CD4-positive, alpha-beta T cell treated with Interleukin-4 for 4 hours (primary cell): Measurements from ENCODE around the gene DDX1.

Experiments used
- DNase-seq: peaks from one replicate; pipeline ENCODE4 v3.0.0-alpha.2; 2020

Gene DDX1

DNA sequence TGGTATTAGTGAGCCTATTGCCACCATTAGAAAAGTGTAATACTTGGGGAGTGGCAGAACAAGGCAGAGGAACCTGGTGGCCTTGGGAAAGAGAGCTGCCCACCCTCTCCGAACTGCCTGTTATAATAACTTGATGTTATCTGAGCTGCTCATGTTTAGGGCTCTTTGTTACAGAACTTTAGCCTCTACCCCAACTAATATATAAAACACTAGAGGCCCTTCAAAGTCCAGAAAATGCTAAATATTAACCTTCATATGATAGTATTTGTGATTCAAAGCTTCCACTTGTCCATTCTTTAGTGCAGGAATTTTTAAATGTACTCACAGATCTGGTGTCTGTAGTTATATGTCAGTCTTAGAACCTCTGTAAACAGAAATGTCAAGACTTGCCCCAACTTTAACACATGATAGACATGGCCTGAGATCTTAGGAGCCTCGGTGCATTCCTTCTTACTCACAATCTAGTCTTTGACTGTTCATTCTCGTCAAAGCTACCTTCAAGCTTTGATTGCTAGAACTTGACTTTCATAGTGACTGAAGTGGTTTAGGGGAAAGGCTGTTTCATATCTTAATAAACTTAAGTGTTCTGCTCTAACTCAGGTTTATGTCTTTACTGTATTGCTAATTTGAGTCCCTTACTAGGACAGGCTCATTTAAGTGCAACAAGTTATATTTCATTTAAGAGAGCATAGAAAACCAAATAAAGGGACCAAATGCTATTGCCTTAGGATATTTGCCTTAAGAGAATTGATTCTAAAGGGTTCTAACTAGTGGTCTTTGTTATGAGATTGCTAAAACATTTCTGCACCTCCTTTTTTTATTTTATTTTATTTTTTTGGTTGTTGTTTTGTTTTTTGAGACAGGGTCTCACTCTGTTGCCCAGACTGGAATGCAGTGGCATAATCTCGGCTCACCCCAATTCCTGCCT lies 41.6 kb downstream of the DDX1 start:
- DNase-seq: no peak

DNA sequence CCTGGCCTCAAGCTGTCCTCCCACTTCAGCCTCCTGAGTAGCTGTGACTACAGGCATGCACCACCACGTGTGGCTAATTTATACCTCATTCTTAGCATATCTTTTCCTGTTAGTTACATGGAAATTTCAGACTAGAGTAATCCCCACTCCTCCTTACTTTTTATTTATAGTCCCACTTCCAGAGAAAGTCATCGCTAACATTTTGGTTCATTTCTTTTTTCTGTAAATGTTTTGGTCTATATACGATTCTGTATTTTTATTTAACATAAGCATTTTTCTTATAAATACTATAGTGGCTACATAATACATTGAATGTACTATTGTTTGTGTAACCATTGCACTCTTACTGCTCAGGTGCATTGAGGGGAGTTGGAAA lies 42.3 kb downstream of the DDX1 start:
- DNase-seq: no peak

DNA sequence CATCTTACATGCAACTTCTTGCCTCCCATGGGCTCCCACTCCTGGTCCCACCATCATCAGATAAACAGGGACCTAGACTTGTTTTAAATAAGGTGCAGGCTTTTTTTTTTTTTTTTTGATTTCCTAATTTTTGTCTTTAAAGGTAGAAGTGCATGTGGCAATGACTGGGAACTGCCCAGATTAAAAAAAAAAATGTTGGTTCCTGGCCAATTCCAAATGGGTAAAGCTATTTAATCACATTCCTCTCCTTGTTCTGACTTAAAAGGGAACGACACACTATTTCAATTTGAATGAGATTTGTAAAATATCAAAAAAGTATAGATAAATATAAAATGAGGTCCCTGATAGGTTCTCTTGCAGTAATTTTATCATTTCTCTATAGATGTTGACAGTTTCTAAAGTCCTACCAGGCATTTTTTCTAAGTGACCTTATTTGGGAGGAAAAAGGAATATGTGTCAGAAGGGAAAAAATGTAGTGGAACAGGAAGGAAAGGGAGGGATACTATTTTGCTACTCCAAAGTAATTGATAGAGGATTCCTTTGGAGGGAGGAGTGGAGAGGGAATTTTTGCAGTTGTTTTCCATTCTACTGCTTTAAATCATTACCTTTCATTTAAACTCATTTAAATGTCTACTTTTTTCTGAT lies 43.3 kb downstream of the DDX1 start:
- no peak for DNase-seq

DNA sequence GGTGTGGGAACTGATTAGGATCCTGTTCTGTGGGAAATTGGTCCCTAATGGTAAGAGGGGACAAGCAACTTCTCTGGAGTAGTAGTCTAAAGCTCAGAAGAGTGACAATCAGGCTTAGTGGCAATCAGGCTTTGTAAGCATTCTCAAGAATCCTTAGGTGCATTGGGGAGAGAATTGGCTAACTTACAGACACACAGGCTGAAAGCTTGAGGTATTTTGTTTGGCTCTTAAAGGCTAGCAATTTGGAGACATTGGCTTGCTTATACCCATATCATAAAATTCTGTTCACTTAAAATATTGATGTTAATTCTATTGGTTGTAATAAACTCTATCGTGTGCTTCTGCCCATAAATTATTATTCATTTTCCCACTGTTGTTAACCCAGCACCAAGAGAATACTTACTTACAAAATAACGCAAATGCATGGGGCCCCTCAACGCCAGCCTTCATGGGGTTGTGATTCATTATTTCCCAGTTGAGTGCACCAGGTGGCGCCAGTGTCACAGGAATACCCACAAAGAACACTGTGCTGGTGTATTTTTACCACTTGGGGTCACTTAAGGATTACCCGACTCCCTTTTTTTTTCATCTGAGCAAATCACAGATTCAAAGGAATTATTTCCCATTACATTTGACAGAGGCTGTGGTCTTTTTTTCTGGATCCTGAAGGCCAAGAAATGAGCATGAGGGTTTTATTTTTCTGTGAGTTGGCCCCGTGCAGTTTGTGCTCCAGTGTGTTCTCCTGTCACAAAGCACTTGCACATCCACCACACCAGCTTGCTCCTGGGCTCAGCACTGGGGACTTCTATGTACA lies 45.5 kb downstream of the DDX1 start:
- DNase-seq: peak; percentile 52

- no peak for DNase-seq
Measured at GRCh38 chr2:15638720-15639119, 47.1 kb downstream of the DDX1 start.

DNA sequence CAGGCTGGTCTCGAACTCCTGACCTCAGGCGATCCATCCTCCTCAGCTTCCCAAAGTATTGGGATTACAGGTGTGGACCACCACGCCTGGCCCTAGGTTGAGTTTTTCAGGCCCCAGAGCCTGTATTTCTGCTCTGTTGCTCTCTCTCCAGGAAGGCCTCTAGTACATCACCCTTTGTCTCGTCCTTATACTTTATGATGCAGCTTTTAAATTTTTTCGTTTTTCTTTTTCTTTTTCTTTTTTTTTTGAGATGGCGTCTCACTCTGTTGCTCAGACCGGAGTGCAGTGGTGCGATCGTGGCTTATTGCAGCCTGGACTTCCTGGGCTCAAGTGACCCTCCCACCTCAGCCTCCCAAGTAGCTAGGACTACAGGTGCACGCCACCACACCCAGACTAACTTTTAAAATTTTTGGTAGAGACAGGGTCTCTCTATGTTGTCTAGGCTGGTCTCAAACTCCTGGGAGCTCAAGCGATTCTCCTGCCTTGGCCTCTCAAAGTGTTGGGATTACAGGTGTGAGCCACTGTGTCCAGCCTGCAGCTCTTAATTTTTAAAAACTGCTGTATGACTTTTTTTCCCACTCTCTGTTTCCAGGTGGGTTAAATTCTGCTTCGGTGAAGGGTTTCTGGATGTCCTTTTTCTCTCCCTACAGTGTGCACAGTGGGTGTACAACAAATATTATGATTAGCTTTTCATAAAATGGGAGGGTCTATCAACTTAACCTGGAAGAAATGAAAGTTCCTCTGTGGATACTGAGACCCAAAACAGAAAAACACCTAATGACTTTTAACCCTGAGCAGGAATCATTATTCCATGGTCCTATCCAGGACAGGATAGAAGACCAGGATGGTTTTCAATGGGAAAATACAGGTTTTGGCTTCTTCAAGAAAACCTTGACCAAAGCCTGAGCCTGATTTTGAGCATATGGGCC lies 47.9 kb downstream of the DDX1 start:
- no peak for DNase-seq

DNA sequence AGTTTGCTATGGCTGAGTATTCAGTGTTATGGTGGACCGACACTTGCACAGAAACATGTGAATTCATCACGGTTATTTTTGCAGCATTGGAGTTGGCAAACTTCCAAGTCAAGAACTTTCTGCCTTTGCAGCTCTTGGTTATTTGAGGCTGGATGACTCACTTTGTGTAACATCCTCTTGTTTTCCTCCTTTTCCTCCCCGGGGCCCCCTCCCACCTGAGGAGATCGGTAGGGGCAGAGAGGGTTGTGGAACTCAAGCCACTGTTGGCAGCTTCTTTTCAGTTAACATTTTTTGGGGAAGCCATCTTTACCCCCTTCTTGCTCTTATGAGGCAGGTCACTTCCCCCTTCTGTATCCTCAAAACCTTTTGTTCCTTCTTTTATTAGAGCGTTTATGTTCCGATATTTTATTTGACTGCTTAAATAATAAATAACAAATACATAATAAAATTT lies 48.6 kb downstream of the DDX1 start:
- DNase-seq: no peak

DNA sequence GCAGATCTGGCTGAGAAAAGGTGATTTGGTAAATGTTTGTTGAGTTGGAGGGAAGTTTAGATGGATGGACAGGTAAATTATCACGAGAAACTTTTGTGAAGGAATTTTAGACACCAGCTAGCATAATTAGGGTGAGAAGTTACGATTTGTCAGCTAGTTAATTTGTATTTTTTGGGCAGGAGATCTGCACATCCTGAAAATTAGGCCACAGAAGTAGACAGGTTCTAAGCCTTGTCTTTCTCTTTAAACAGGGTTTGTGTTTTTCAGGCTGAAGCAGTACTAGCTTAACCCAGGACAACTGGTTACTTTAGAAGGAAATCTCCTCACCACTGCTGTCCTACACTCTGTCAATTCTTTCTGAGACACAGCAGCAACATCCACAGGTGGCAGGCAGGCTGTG lies 49.1 kb downstream of the DDX1 start:
- DNase-seq: no peak

GRCh38 chr2:15641530-15641982 lies 49.9 kb downstream of the DDX1 start:
- no peak for DNase-seq

DNA sequence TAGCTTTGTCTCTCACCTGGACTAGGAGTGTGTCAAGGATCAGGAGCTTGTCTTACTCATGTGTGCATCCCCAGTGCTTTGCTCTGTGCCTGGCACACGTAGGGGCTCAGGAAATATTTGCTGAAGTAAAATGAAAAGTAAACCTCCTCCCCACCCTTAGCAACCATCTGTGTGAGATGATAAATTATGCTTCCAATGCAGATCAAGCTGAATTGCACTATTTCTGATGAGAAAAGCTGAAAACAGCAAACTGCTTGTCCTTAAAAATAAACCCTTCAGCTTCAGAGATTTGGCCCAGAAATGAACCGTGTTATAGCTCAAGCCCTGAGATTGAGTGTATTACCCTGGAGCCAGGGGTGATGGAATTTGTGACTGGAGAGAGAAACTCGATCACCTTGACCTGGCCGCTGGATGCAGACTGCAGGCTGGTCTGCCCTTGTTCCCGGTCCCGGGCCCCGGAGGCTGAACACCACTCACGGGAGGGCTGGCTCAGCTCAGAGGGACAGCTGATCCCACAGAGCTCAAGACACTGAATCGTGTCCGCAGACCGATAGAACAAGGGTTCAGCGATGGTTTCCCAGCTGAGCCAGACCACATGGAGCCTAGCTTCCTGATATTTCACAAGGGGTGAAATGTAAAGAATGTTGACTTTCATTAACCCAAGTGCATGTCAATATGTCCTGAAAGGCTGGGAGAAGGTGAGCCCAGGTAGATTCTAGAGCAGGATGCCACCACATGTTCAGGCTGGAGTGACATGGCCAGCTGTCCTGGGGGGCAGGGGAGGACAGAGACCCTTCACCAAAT lies 50.5 kb downstream of the DDX1 start:
- no peak for DNase-seq

- DNase-seq: no peak
Measured at GRCh38 chr2:15642815-15643500, 51.3 kb downstream of the DDX1 start.

- DNase-seq: no peak
Measured at GRCh38 chr2:15643791-15644585, 52.3 kb downstream of the DDX1 start.

GRCh38 chr2:15645300-15645699 lies 53.6 kb downstream of the DDX1 start:
- no peak for DNase-seq

DNA sequence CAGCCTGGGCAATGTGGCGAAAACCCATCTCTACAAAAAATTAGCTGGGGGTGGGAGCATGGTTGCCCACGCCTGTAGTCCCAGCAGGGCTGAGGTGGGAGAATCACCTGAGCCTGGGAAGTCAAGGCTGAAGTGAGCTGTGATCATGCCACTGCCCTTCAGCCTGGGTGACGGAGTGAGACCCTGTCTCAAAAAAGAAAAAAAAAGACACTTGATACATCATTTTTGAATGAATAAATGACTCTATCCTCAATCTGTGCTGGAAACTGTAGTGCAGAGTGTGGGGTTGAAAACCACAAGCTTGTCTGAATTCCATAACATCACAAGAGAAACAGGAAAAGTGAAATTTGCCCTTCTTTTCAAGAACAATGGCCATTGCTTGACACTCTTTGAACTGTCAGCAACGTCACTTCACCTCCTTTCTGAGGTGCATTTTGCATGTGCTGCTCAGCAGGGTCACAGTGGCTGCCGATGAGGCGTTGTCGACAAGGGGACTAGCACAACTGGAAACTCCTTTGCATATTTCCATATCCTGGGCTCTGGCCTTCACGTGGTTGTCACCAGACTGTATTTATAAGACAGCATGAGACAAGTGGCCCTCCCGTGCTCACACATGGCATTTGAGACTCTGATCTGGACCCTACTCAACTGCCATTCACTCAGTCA lies 54.2 kb downstream of the DDX1 start:
- DNase-seq: no peak

DNA sequence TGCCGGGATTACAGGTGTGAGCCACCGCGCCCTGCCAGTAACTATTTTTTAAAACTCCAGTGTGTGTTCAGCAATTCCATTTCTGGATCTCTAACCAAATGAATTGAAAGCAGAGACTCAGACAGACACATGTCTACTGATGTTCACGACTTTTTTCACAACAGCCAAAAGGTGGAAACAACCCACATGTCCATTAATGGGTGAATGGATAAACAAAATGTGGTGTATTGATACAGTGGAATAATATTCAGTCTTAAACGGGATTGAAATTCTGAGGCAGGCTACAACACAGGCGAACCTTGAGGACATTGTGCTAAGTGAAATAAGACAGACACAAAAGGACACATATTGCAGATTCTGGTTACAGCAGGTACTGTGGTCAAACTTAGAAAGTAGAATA lies 55.0 kb downstream of the DDX1 start:
- DNase-seq: no peak

GRCh38 chr2:15647622-15648590 lies 56.2 kb downstream of the DDX1 start:
- no peak for DNase-seq

GRCh38 chr2:15648593-15649525 lies 57.2 kb downstream of the DDX1 start:
- DNase-seq: no peak
